Memory B cell (primary cell): ENCODE data around the gene RNASE8.

Source experiments
- ATAC-seq: fragments of 150-1000 bp; cut with Tn5 transposase; 2 replicates; pipeline ENCODE4 v1.10.0; 2021; ENCODE audit warnings: low read depth, mild to moderate bottlenecking, moderate library complexity
- DNase-seq, 2 donors: peaks; one replicate each; pipeline ENCODE4 v3.0.0; 2022; ENCODE audit warnings: low spot score in 2 of 2
- H3K27ac Mint-ChIP-seq: one replicate; pipeline ENCODE4 v1.8.0; 2022; ENCODE audit warnings: mild to moderate bottlenecking, moderate library complexity, mixed read lengths
- H3K27me3 Mint-ChIP-seq: one replicate; pipeline ENCODE4 v1.8.0; 2022; ENCODE audit warnings: mixed read lengths
- H3K36me3 Mint-ChIP-seq: one replicate; pipeline ENCODE4 v1.8.0; 2022; ENCODE audit warnings: mild to moderate bottlenecking, mixed read lengths
- H3K4me1 Mint-ChIP-seq: one replicate; pipeline ENCODE4 v1.8.0; 2022; ENCODE audit warnings: mixed read lengths
- H3K4me3 Mint-ChIP-seq: one replicate; pipeline ENCODE4 v1.8.0; 2022; ENCODE audit warnings: mild to moderate bottlenecking, moderate library complexity, mixed read lengths
- H3K9me3 Mint-ChIP-seq: one replicate; pipeline ENCODE4 v1.8.0; 2022; ENCODE audit warnings: mixed read lengths

The RNASE8 gene

GRCh38 chr14:21092273-21093011 lies 34.8 kb downstream of the RNASE8 start:
- H3K27me3 Mint-ChIP-seq, result no peaks in the 10 kb centered on the region
- peak; percentile 96 to 99 for DNase-seq
- H3K4me3 Mint-ChIP-seq, result no peak overlapping the region
- ATAC-seq, result peak; percentile 80
- no peaks in the 10 kb centered on the region for H3K9me3 Mint-ChIP-seq
- no peak overlapping the region for H3K27ac Mint-ChIP-seq
- peaks cover 11% of the 10 kb centered on the region for H3K4me1 Mint-ChIP-seq
- H3K36me3 Mint-ChIP-seq, result no peaks in the 10 kb centered on the region

GRCh38 chr14:21093018-21093417 lies 35.4 kb downstream of the RNASE8 start:
- Mint-ChIP-seq H3K4me3 (no peak overlapping the region), H3K36me3 (no peaks in the 10 kb centered on the region), H3K27me3 (no peaks in the 10 kb centered on the region), H3K9me3 (no peaks in the 10 kb centered on the region), H3K4me1 (peaks cover 8% of the 10 kb centered on the region), H3K27ac (no peak overlapping the region)
- DNase-seq (no peak), ATAC-seq (no peak)

- DNase-seq, result no peak
- H3K9me3 Mint-ChIP-seq, result no peaks in the 10 kb centered on the region
- H3K36me3 Mint-ChIP-seq, result no peaks in the 10 kb centered on the region
- H3K4me1 Mint-ChIP-seq, result peaks cover 11% of the 10 kb centered on the region
- H3K27me3 Mint-ChIP-seq, result peaks cover 2% of the 10 kb centered on the region
- no peak for ATAC-seq
- H3K27ac Mint-ChIP-seq, result no peak overlapping the region
- H3K4me3 Mint-ChIP-seq, result no peak overlapping the region
These were observed 36.4 kb downstream of the RNASE8 start for GRCh38 chr14:21093769-21094681.

GRCh38 chr14:21095430-21096205 lies 38.0 kb downstream of the RNASE8 start:
- Mint-ChIP-seq H3K27ac (no peak overlapping the region), H3K4me1 (peaks cover 11% of the 10 kb centered on the region), H3K4me3 (no peak overlapping the region), H3K9me3 (no peaks in the 10 kb centered on the region), H3K36me3 (no peaks in the 10 kb centered on the region), H3K27me3 (peaks cover 4% of the 10 kb centered on the region)
- no peak for DNase-seq
- ATAC-seq, result no peak

GRCh38 chr14:21096438-21096837 lies 38.8 kb downstream of the RNASE8 start:
- no peak overlapping the region for H3K4me3 Mint-ChIP-seq
- H3K27ac Mint-ChIP-seq, result no peak overlapping the region
- H3K9me3 Mint-ChIP-seq, result no peaks in the 10 kb centered on the region
- no peak for ATAC-seq
- no peak for DNase-seq
- peaks cover 5% of the 10 kb centered on the region for H3K27me3 Mint-ChIP-seq
- peaks cover 11% of the 10 kb centered on the region for H3K4me1 Mint-ChIP-seq
- no peaks in the 10 kb centered on the region for H3K36me3 Mint-ChIP-seq

GRCh38 chr14:21096978-21097635 lies 39.5 kb downstream of the RNASE8 start:
- no peak for DNase-seq
- no peaks in the 10 kb centered on the region for H3K36me3 Mint-ChIP-seq
- H3K27ac Mint-ChIP-seq, result peak overlapping the region; percentile 82
- H3K9me3 Mint-ChIP-seq, result no peaks in the 10 kb centered on the region
- peaks cover 9% of the 10 kb centered on the region for H3K4me1 Mint-ChIP-seq
- H3K27me3 Mint-ChIP-seq, result peaks cover 5% of the 10 kb centered on the region
- no peak for ATAC-seq
- H3K4me3 Mint-ChIP-seq, result peak overlapping the region; percentile 82

- peak overlapping the region; percentile 82 for H3K4me3 Mint-ChIP-seq
- ATAC-seq (peak; percentile 14), DNase-seq (no peak)
- no peaks in the 10 kb centered on the region for H3K9me3 Mint-ChIP-seq
- H3K36me3 Mint-ChIP-seq, result no peaks in the 10 kb centered on the region
- H3K27me3 Mint-ChIP-seq, result peaks cover 5% of the 10 kb centered on the region
- H3K4me1 Mint-ChIP-seq, result peaks cover 5% of the 10 kb centered on the region
- H3K27ac Mint-ChIP-seq, result peak overlapping the region; percentile 82
These were observed 40.0 kb downstream of the RNASE8 start for GRCh38 chr14:21097636-21098075.

- Mint-ChIP-seq H3K4me1 (peaks cover 3% of the 10 kb centered on the region), H3K27me3 (peaks cover 5% of the 10 kb centered on the region), H3K27ac (peak within 1 kb of the TSS; percentile 83), H3K36me3 (no peaks in the 10 kb centered on the region), H3K9me3 (no peaks in the 10 kb centered on the region), H3K4me3 (peak within 1 kb of the TSS; percentile 82)
- peak; percentile 54 for ATAC-seq
- DNase-seq, result no peak
These were observed 40.7 kb downstream of the RNASE8 start, which contains the start of gene ZNF219 for GRCh38 chr14:21098076-21098891. ZNF219 (minus strand) TSS chr14:21098655; CDS start chr14:21093591, 5,064 bp downstream.

GRCh38 chr14:21098892-21099595 lies 41.4 kb downstream of the RNASE8 start:
- Mint-ChIP-seq H3K4me1 (peaks cover 5% of the 10 kb centered on the region), H3K9me3 (no peaks in the 10 kb centered on the region), H3K27ac (peak overlapping the region; percentile 83), H3K27me3 (peaks cover 5% of the 10 kb centered on the region), H3K36me3 (no peaks in the 10 kb centered on the region), H3K4me3 (peak overlapping the region; percentile 81)
- ATAC-seq (no peak), DNase-seq (no peak)

- Mint-ChIP-seq H3K9me3 (no peaks in the 10 kb centered on the region), H3K4me3 (peak overlapping the region; percentile 27), H3K4me1 (peaks cover 7% of the 10 kb centered on the region), H3K27ac (no peak overlapping the region), H3K27me3 (peaks cover 5% of the 10 kb centered on the region), H3K36me3 (no peaks in the 10 kb centered on the region)
- DNase-seq (no peak), ATAC-seq (no peak)
These were observed 42.0 kb downstream of the RNASE8 start for GRCh38 chr14:21099596-21099985.

GRCh38 chr14:21100931-21101330 lies 43.3 kb downstream of the RNASE8 start, which contains the start of gene TMEM253:
TMEM253 (plus strand) TSS chr14:21101066; CDS start chr14:21101344, 278 bp downstream.
- Mint-ChIP-seq H3K9me3 (no peaks in the 10 kb centered on the region), H3K4me3 (no peak within 1 kb of the TSS), H3K27me3 (peaks cover 5% of the 10 kb centered on the region), H3K27ac (no peak within 1 kb of the TSS), H3K36me3 (no peaks in the 10 kb centered on the region), H3K4me1 (peaks cover 10% of the 10 kb centered on the region)
- no peak for DNase-seq
- ATAC-seq, result no peak

GRCh38 chr14:21101802-21102413 lies 44.3 kb downstream of the RNASE8 start:
- Mint-ChIP-seq H3K4me3 (no peak overlapping the region), H3K9me3 (no peaks in the 10 kb centered on the region), H3K4me1 (peaks cover 12% of the 10 kb centered on the region), H3K27me3 (peaks cover 5% of the 10 kb centered on the region), H3K36me3 (no peaks in the 10 kb centered on the region), H3K27ac (no peak overlapping the region)
- ATAC-seq (no peak), DNase-seq (no peak)
